PFSK-1 (cell line): Measurements from ENCODE around the gene RBM47.

Experiments
- POLR2AphosphoS5 ChIP-seq: IDR thresholded peaks from 2 replicates; pipeline ENCODE4 v1.6.1; 2012; ENCODE audit warnings: low read depth, mild to moderate bottlenecking, control low read depth, low read length, moderate library complexity
- SIN3A ChIP-seq: IDR thresholded peaks from 2 replicates; pipeline ENCODE4 v1.6.1; 2012; ENCODE audit warnings: mild to moderate bottlenecking, low read length, moderate library complexity, borderline replicate concordance; ENCODE audit not compliant: insufficient read depth
- TAF1 ChIP-seq: IDR thresholded peaks from 2 replicates; pipeline ENCODE4 v1.6.1; 2012; ENCODE audit warnings: low read length, control low read depth, borderline replicate concordance; ENCODE audit not compliant: insufficient read depth
- TF ChIP-seq, protein P1 (sequence below), 2 experiments: IDR thresholded peaks; 2 replicates each; pipeline versions ENCODE4 v1.6.1 to v1.8.0; 2011 to 2012; ENCODE audit warnings: low read depth in 2 of 2, low read length in 2 of 2, control low read depth in 1 of 2, inconsistent platforms in 1 of 2, mild to moderate bottlenecking in 1 of 2, moderate library complexity in 1 of 2; ENCODE audit not compliant: insufficient read depth in 1 of 2

DNA sequence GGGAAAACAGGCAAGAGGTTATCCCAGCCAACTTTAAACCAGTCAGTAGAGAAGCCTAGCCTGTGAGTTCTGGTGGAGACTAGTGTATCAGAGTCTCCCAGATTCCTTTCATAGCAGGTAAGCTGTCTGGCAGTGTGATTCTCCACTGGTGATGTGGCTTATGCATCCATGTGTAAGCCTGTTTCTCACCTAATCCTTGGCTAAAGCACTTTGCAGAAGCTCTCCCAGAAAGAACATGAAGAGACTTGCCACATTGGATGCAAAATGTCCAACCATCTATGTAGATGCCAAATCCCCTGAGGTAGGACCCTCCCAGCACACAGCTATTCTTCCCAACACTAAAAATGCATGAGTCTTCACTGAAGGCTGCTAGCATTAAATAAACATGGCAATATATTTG lies 182.8 kb downstream of the RBM47 start:
- TF ChIP-seq, protein P1, sequence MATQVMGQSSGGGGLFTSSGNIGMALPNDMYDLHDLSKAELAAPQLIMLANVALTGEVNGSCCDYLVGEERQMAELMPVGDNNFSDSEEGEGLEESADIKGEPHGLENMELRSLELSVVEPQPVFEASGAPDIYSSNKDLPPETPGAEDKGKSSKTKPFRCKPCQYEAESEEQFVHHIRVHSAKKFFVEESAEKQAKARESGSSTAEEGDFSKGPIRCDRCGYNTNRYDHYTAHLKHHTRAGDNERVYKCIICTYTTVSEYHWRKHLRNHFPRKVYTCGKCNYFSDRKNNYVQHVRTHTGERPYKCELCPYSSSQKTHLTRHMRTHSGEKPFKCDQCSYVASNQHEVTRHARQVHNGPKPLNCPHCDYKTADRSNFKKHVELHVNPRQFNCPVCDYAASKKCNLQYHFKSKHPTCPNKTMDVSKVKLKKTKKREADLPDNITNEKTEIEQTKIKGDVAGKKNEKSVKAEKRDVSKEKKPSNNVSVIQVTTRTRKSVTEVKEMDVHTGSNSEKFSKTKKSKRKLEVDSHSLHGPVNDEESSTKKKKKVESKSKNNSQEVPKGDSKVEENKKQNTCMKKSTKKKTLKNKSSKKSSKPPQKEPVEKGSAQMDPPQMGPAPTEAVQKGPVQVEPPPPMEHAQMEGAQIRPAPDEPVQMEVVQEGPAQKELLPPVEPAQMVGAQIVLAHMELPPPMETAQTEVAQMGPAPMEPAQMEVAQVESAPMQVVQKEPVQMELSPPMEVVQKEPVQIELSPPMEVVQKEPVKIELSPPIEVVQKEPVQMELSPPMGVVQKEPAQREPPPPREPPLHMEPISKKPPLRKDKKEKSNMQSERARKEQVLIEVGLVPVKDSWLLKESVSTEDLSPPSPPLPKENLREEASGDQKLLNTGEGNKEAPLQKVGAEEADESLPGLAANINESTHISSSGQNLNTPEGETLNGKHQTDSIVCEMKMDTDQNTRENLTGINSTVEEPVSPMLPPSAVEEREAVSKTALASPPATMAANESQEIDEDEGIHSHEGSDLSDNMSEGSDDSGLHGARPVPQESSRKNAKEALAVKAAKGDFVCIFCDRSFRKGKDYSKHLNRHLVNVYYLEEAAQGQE (IDR thresholded peaks at IDR 0.05; ENCODE audit: insufficient read depth in 1 of 2, low read depth in 2 of 2, low read length in 2 of 2) = no peak
- TF ChIP-seq SIN3A (no peak), POLR2AphosphoS5 (no peak), TAF1 (no peak)
